H9 (cell line): ENCODE measurements around the gene TM9SF2. TPM values are rescaled to one million over a fixed set of nuclear protein-coding genes. Genes with fewer than 3 reads are reported as not detected.

Source experiments
- DNase-seq: peaks from one replicate; pipeline ENCODE4 v3.0.0-alpha.2; 2017
- H2AFZ ChIP-seq: one replicate; pipeline ENCODE4 v1.6.1; 2013; ENCODE audit warnings: mild to moderate bottlenecking, low read length, control low read depth, moderate library complexity
- H2AK5ac ChIP-seq: 2 replicates; pipeline ENCODE4 v1.6.1; 2013; ENCODE audit warnings: low read length, control low read depth, mixed read lengths; ENCODE audit not compliant: insufficient read length
- H2BK120ac ChIP-seq: one replicate; pipeline ENCODE4 v1.6.1; 2013; ENCODE audit warnings: low read depth, mild to moderate bottlenecking, low read length, control low read depth, inconsistent platforms; ENCODE audit not compliant: poor library complexity, severe bottlenecking
- H2BK12ac ChIP-seq: 2 replicates; pipeline ENCODE4 v1.6.1; 2013; ENCODE audit warnings: low read length, control low read depth, mixed read lengths, low read depth; ENCODE audit not compliant: insufficient read length
- H2BK15ac ChIP-seq: 2 replicates; pipeline ENCODE4 v1.6.1; 2013; ENCODE audit warnings: low read depth, low read length, control low read depth
- H2BK20ac ChIP-seq: one replicate; pipeline ENCODE4 v1.6.1; 2013; ENCODE audit warnings: low read depth, mild to moderate bottlenecking, low read length, control low read depth, inconsistent platforms; ENCODE audit not compliant: poor library complexity, severe bottlenecking
- H2BK5ac ChIP-seq: 2 replicates; pipeline ENCODE4 v1.6.1; 2013; ENCODE audit warnings: low read length, control low read depth, mixed read lengths; ENCODE audit not compliant: insufficient read length
- H3K14ac ChIP-seq: 2 replicates; pipeline ENCODE4 v1.6.1; 2013; ENCODE audit warnings: low read length, control low read depth; ENCODE audit not compliant: insufficient read depth
- H3K18ac ChIP-seq: 2 replicates; pipeline ENCODE4 v1.6.1; 2013; ENCODE audit warnings: low read depth, mild to moderate bottlenecking, mixed read lengths, low read length, control low read depth; ENCODE audit not compliant: insufficient read length
- H3K23ac ChIP-seq: 2 replicates; pipeline ENCODE4 v1.6.1; 2013; ENCODE audit warnings: low read length, control low read depth, mixed read lengths, low read depth; ENCODE audit not compliant: insufficient read length
- H3K23me2 ChIP-seq: 2 replicates; pipeline ENCODE4 v1.6.1; 2013; ENCODE audit warnings: low read depth, mild to moderate bottlenecking, mixed read lengths, low read length, control low read depth; ENCODE audit not compliant: insufficient read length, poor library complexity, severe bottlenecking
- H3K27ac ChIP-seq: 2 replicates; pipeline ENCODE4 v1.5.1; 2013; ENCODE audit warnings: low read length, control low read depth, mixed read lengths, low read depth; ENCODE audit not compliant: insufficient read length
- H3K27me3 ChIP-seq: 2 replicates; pipeline ENCODE4 v1.6.1; 2013; ENCODE audit warnings: low read length, control low read depth, inconsistent platforms; ENCODE audit not compliant: insufficient read depth
- H3K4ac ChIP-seq: 2 replicates; pipeline ENCODE4 v1.6.1; 2013; ENCODE audit warnings: low read depth, mild to moderate bottlenecking, control low read depth, inconsistent platforms, low read length, moderate library complexity
- H3K4me1 ChIP-seq: 2 replicates; pipeline ENCODE4 v1.6.1; 2013; ENCODE audit warnings: low read length, control low read depth, inconsistent platforms; ENCODE audit not compliant: insufficient read depth
- H3K4me2 ChIP-seq: 2 replicates; pipeline ENCODE4 v1.6.1; 2013; ENCODE audit warnings: low read length, control low read depth, mixed read lengths; ENCODE audit not compliant: insufficient read length, insufficient read depth
- H3K56ac ChIP-seq: 2 replicates; pipeline ENCODE4 v1.6.1; 2013; ENCODE audit warnings: low read depth, mild to moderate bottlenecking, mixed read lengths, low read length, control low read depth; ENCODE audit not compliant: insufficient read length
- H3K79me1 ChIP-seq: 2 replicates; pipeline ENCODE4 v1.6.1; 2013; ENCODE audit warnings: low read depth, mild to moderate bottlenecking, moderate library complexity, low read length, control low read depth, inconsistent platforms; ENCODE audit not compliant: insufficient read depth, poor library complexity, severe bottlenecking
- H3K79me2 ChIP-seq: 2 replicates; pipeline ENCODE4 v1.6.1; 2013; ENCODE audit warnings: low read length, control low read depth, inconsistent platforms; ENCODE audit not compliant: insufficient read depth
- H3K9ac ChIP-seq: 2 replicates; pipeline ENCODE4 v1.6.1; 2013; ENCODE audit warnings: low read length, control low read depth, mixed read lengths; ENCODE audit not compliant: insufficient read length; ENCODE audit errors: extremely low read depth
- H3K9me3 ChIP-seq: one replicate; pipeline ENCODE4 v1.6.1; 2013; ENCODE audit warnings: low read depth, low read length, inconsistent platforms; ENCODE audit not compliant: control insufficient read depth
- H3T11ph ChIP-seq: one replicate; pipeline ENCODE4 v1.6.1; 2013; ENCODE audit warnings: mild to moderate bottlenecking, low read length, control low read depth, inconsistent platforms
- H4K20me1 ChIP-seq: one replicate; pipeline ENCODE4 v1.6.1; 2013; ENCODE audit not compliant: control insufficient read depth, insufficient read length, insufficient read depth
- H4K5ac ChIP-seq: 2 replicates; pipeline ENCODE4 v1.6.1; 2013; ENCODE audit warnings: low read depth, mild to moderate bottlenecking, mixed read lengths, low read length, control low read depth; ENCODE audit not compliant: insufficient read length
- H4K8ac ChIP-seq: replicated peaks from 2 replicates; pipeline ENCODE4 v1.6.1; 2013; ENCODE audit warnings: low read length, control low read depth, mixed read lengths, low read depth; ENCODE audit not compliant: insufficient read length
- H4K91ac ChIP-seq: 2 replicates; pipeline ENCODE4 v1.6.1; 2013; ENCODE audit warnings: low read depth, mild to moderate bottlenecking, moderate library complexity, mixed read lengths, low read length, control low read depth; ENCODE audit not compliant: insufficient read length
- H3K27ac Mint-ChIP-seq, 3 experiments: 2 replicates in 2 of 3; 3 replicates in 1 of 3; pipeline ENCODE4 v1.8.0; 2020 to 2021; ENCODE audit warnings: mixed read lengths in 3 of 3, mild to moderate bottlenecking in 1 of 3, moderate library complexity in 1 of 3
- H3K27me3 Mint-ChIP-seq: 2 replicates; pipeline ENCODE4 v1.8.0; 2021; ENCODE audit warnings: low read depth, mild to moderate bottlenecking, moderate library complexity, mixed read lengths
- H3K36me3 Mint-ChIP-seq, 3 experiments: 2 replicates in 2 of 3; 3 replicates in 1 of 3; pipeline ENCODE4 v1.8.0; 2020 to 2021; ENCODE audit warnings: low read depth in 3 of 3, mixed read lengths in 3 of 3; ENCODE audit not compliant: insufficient read depth in 1 of 3
- H3K4me1 Mint-ChIP-seq, 2 experiments: 2 replicates each; pipeline ENCODE4 v1.8.0; 2020; ENCODE audit warnings: mixed read lengths in 2 of 2
- H3K4me3 Mint-ChIP-seq, 2 experiments: 2 replicates in 1 of 2; 3 replicates in 1 of 2; pipeline ENCODE4 v1.8.0; 2020 to 2021; ENCODE audit warnings: mild to moderate bottlenecking in 2 of 2, mixed read lengths in 2 of 2, moderate library complexity in 1 of 2
- H3K9me3 Mint-ChIP-seq, 2 experiments: 2 replicates in 1 of 2; 3 replicates in 1 of 2; pipeline ENCODE4 v1.8.0; 2020; ENCODE audit warnings: mild to moderate bottlenecking in 2 of 2, mixed read lengths in 2 of 2, moderate library complexity in 1 of 2
- WGBS: extraction: QIAGEN DNeasy Blood & Tissue Kit; methylation state at CpG from one replicate; pipeline ENCODE4 v1.1.7; 2013; ENCODE audit warnings: missing lambda C conversion rate, low lambda C conversion rate, mixed read lengths; ENCODE audit not compliant: insufficient read length; ENCODE audit errors: extremely low coverage; 5-methylcytosine and 5-hydroxymethylcytosine counted together
- total RNA-seq: library from RNA; stranded (reverse); gene quantifications from 2 replicates; pipeline ENCODE4 v1.2.1, GENCODE V29; 2021
- TF ChIP-seq, protein P1 (sequence below): fragments of 200-600 bp; sonication (generic); conservative IDR thresholded peaks from 3 replicates; pipeline ENCODE4 v1.8.0; 2021; ENCODE audit warnings: antibody characterized with exemption, mild to moderate bottlenecking

TM9SF2 gene
- total RNA-seq, 1 experiment from 2014 or later, result 86.1 TPM

DNA sequence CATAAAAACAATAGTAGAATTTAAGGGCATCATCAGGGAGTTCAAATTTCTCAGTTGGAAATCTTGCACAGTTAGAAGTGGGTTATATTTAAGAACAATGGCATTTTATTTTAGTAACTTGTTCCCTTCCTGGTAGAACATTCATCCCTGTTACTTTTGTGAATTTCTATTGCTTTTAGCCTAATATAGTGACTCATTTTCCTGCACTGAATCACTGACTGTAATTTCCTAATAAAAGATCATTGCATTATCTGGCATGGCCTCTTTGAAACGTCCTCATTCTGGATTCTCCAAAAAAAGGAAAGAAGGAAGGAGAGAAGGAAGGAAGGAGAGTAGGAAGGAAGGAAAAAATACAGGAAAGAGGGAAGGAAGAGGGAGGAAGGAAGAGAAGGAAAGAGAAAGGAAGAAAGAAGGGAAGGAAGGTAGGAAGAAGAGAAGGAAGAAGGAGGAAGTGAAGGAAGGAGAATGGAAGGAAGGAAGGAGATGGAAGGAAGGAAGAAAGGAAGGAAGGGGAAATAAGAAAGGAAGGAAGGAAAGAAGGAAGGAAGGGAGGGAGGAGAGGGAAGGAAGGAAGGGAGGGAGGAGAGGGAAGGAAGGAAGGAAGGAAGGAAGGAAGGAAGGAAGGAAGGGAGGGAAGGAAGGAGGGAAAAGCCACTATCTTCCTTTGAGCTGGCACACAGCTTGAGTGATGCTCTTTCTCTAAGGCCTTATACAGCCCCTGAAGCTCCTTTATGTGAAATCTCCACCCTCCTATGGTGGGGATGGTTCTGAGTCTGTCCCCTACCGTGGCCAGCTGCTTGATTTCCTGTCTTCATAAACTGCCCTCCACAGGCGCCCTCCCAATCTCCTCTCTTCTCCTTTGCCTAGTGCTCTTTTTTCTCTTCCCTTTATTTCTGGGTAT, 29.8 kb upstream of the TM9SF2 start:
- H4K91ac ChIP-seq, result no peak overlapping the region
- no peaks in the 10 kb centered on the region for H3K79me1 ChIP-seq
- Mint-ChIP-seq H3K9me3 (no peaks in the 10 kb centered on the region), H3K36me3 (no peaks in the 10 kb centered on the region; a peak in 1 of 7 replicates), H3K27me3 (peaks cover 6% of the 10 kb centered on the region; the same call in 1 of the 2 replicates), H3K27ac (peak overlapping the region in 1 of 3 experiments; percentile 11; a peak in 2 of 7 replicates), H3K4me1 (peaks cover 20 to 21% of the 10 kb centered on the region in 2 experiments), H3K4me3 (no peak overlapping the region; a peak in 1 of 5 replicates)
- no peak overlapping the region for H3T11ph ChIP-seq
- no peaks in the 10 kb centered on the region for H3K79me2 ChIP-seq
- no peak overlapping the region for H3K23ac ChIP-seq
- H3K14ac ChIP-seq, result no peak overlapping the region
- H2AFZ ChIP-seq, result no peak overlapping the region
- no peak overlapping the region for H3K4ac ChIP-seq
- TF ChIP-seq, protein P1, sequence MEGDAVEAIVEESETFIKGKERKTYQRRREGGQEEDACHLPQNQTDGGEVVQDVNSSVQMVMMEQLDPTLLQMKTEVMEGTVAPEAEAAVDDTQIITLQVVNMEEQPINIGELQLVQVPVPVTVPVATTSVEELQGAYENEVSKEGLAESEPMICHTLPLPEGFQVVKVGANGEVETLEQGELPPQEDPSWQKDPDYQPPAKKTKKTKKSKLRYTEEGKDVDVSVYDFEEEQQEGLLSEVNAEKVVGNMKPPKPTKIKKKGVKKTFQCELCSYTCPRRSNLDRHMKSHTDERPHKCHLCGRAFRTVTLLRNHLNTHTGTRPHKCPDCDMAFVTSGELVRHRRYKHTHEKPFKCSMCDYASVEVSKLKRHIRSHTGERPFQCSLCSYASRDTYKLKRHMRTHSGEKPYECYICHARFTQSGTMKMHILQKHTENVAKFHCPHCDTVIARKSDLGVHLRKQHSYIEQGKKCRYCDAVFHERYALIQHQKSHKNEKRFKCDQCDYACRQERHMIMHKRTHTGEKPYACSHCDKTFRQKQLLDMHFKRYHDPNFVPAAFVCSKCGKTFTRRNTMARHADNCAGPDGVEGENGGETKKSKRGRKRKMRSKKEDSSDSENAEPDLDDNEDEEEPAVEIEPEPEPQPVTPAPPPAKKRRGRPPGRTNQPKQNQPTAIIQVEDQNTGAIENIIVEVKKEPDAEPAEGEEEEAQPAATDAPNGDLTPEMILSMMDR, result no peak
- H3K4me2 ChIP-seq, result no peak overlapping the region
- H3K4me1 ChIP-seq, result no peaks in the 10 kb centered on the region; the same call in 1 of the 2 replicates
- H4K20me1 ChIP-seq, result no peaks in the 10 kb centered on the region
- no peak overlapping the region for H3K18ac ChIP-seq
- no peak overlapping the region for H2BK20ac ChIP-seq
- no peak overlapping the region for H4K5ac ChIP-seq
- H2BK12ac ChIP-seq, result no peak overlapping the region
- H3K27ac ChIP-seq, result no peak overlapping the region
- no peak overlapping the region for H4K8ac ChIP-seq
- no peak overlapping the region for H2BK15ac ChIP-seq
- H2AK5ac ChIP-seq, result no peak overlapping the region
- H3K23me2 ChIP-seq, result no peaks in the 10 kb centered on the region
- no peaks in the 10 kb centered on the region for H3K9me3 ChIP-seq
- no peak overlapping the region for H2BK5ac ChIP-seq
- no peak overlapping the region for H2BK120ac ChIP-seq
- H3K27me3 ChIP-seq, result no peaks in the 10 kb centered on the region
- H3K56ac ChIP-seq, result no peak overlapping the region
- no peak for DNase-seq
- no CpG with 5 or more reads among the region's 3 CpGs for WGBS
- H3K9ac ChIP-seq, result no peak overlapping the region
